ENCODE measurements around the gene ALX4. TPM values are rescaled to one million over a fixed set of nuclear protein-coding genes. Genes with fewer than 3 reads are reported as not detected.

ALX4 gene
- total and polyA plus RNA-seq, 2 donors from 2014 or later = 0.09 to 0.16 TPM

GRCh38 chr11:44261800-44262591 is 47.9 kb downstream of the ALX4 start:
- no peak overlapping the region for H3K27ac ChIP-seq (ENCODE audit: low read depth in 2 of 2, low read length in 2 of 2)
- no peaks in the 10 kb centered on the region for H3K36me3 ChIP-seq (ENCODE audit: control insufficient read depth in 2 of 3, insufficient read depth in 3 of 3, low read length in 3 of 3)
- intact Hi-C loops (cut with DNase I) = no loop called here
- H3K4me3 ChIP-seq (ENCODE audit: low read length in 3 of 3) = no peak overlapping the region
- H3K27me3 ChIP-seq (ENCODE audit: control insufficient read depth, insufficient read depth, low read length) = no peaks in the 10 kb centered on the region
- DNase-seq (no peak), FAIRE-seq (no peak)
- no peaks in the 10 kb centered on the region for H3K4me1 ChIP-seq (ENCODE audit: control insufficient read depth in 2 of 3, insufficient read depth in 2 of 3, low read depth in 1 of 3, low read length in 3 of 3)
- no peak for TF ChIP-seq CTCF (IDR thresholded peaks at IDR 0.05; ENCODE audit: borderline replicate concordance, extremely low read depth, insufficient read depth)
- no peaks in the 10 kb centered on the region for H3K9me3 ChIP-seq (ENCODE audit: control insufficient read depth in 2 of 3, insufficient read depth in 1 of 3, low read length in 3 of 3)
- H3K9ac ChIP-seq (ENCODE audit: low read length in 3 of 3) = no peak overlapping the region

DNA sequence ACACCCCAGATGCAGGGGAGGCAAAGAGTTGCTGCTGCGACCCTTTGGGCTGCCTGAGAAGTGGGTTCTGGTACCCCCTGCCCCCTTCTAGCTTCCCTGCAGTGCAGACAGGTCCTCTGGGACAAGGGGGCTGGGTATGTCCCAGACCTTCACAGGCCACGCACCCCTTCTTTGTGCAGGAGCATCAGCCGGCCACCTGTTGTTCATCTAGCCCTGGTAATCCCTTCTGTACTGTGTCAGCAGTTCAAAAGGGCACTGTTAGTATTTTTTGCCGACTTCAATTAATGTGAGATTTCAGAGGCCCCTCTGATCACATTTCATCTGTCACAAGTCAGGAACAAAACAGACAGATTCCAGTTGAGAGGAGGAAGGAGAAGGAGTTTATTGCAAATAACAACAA is 49.9 kb downstream of the ALX4 start:
- FAIRE-seq (no peak), DNase-seq (no peak)
- no peaks in the 10 kb centered on the region for H3K36me3 ChIP-seq (ENCODE audit: control insufficient read depth in 2 of 3, insufficient read depth in 3 of 3, low read length in 3 of 3)
- H3K9ac ChIP-seq (ENCODE audit: low read length in 3 of 3) = no peak overlapping the region
- TF ChIP-seq CTCF (IDR thresholded peaks at IDR 0.05; ENCODE audit: borderline replicate concordance, extremely low read depth, insufficient read depth) = no peak
- H3K27me3 ChIP-seq (ENCODE audit: control insufficient read depth, insufficient read depth, low read length) = no peaks in the 10 kb centered on the region
- H3K4me3 ChIP-seq (ENCODE audit: low read length in 3 of 3) = no peak overlapping the region
- H3K27ac ChIP-seq (ENCODE audit: low read depth in 2 of 2, low read length in 2 of 2) = no peak overlapping the region
- H3K9me3 ChIP-seq (ENCODE audit: control insufficient read depth in 2 of 3, insufficient read depth in 1 of 3, low read length in 3 of 3) = no peaks in the 10 kb centered on the region
- H3K4me1 ChIP-seq (ENCODE audit: control insufficient read depth in 2 of 3, insufficient read depth in 2 of 3, low read depth in 1 of 3, low read length in 3 of 3) = no peaks in the 10 kb centered on the region
- intact Hi-C loops (cut with DNase I) = no loop called here

DNA sequence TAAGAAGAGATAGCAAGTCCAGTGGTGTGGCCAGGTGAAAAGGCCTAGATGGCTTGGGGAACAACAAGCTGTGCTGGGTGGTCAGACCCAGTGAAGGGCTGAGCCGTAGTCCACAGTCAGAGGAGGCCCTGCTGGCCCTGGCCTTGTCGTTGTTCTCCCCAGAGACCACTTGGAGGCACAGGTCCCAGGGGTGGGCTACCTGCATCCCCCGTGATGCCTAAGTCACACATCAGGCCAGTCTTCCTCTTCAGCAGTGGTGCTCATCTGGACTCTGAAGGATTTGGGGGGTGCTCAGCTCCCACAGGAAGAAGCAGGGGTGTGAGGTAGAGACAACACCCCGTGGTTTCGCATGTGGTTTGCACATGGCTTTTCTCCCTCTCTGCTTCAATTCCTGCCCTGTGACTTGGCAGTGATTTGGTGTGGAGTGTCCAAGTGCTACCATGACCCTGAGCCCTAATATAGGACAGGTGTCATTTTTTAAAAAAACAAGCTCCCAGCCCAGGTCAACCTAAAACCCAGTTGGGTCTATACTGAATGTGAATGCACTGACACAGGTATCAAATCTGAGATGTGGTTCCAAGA is 51.0 kb downstream of the ALX4 start:
- Histone ChIP-seq H3K27ac (ENCODE audit: low read depth in 2 of 2, low read length in 2 of 2) (no peak overlapping the region), H3K4me1 (ENCODE audit: control insufficient read depth in 2 of 3, insufficient read depth in 2 of 3, low read depth in 1 of 3, low read length in 3 of 3) (no peaks in the 10 kb centered on the region), H3K9ac (ENCODE audit: low read length in 3 of 3) (no peak overlapping the region), H3K36me3 (ENCODE audit: control insufficient read depth in 2 of 3, insufficient read depth in 3 of 3, low read length in 3 of 3) (no peaks in the 10 kb centered on the region), H3K9me3 (ENCODE audit: control insufficient read depth in 2 of 3, insufficient read depth in 1 of 3, low read length in 3 of 3) (no peaks in the 10 kb centered on the region), H3K4me3 (ENCODE audit: low read length in 3 of 3) (no peak overlapping the region), H3K27me3 (ENCODE audit: control insufficient read depth, insufficient read depth, low read length) (no peaks in the 10 kb centered on the region)
- TF ChIP-seq CTCF (IDR thresholded peaks at IDR 0.05; ENCODE audit: borderline replicate concordance, extremely low read depth, insufficient read depth) = no peak
- intact Hi-C loops (cut with DNase I) = no loop called here
- FAIRE-seq = no peak
- DNase-seq = no peak
